ENCODE results near the gene PLK1.

- no peak for TF ChIP-seq CTCF (conservative IDR thresholded peaks at IDR 0.05; ENCODE audit: low read depth in 2 of 2)
- no peak for TF ChIP-seq EZH2phosphoT487 (IDR thresholded peaks at IDR 0.05; ENCODE audit: unreplicated experiment)
- no peak for TF ChIP-seq JUNB (IDR thresholded peaks at IDR 0.05; ENCODE audit: unreplicated experiment)
- no peak for TF ChIP-seq EZH2 (IDR thresholded peaks at IDR 0.05; ENCODE audit: low read depth, unreplicated experiment)
- TF ChIP-seq POLR2AphosphoS5 (IDR thresholded peaks at IDR 0.05; ENCODE audit: low read depth) = no peak
- TF ChIP-seq CREB1 (CRISPR knock-in tag; IDR thresholded peaks at IDR 0.05; ENCODE audit: low read depth) = no peak
- no peak for TF ChIP-seq NANOG (IDR thresholded peaks at IDR 0.05; ENCODE audit: borderline replicate concordance)
- TF ChIP-seq REST (IDR thresholded peaks at IDR 0.05; ENCODE audit: unreplicated experiment) = no peak
- TF ChIP-seq ZNF331 (CRISPR knock-in tag; IDR thresholded peaks at IDR 0.05; ENCODE audit: low read depth) = no peak
- no peak for TF ChIP-seq ETS1 (IDR thresholded peaks at IDR 0.05)
- no peak for TF ChIP-seq ZNF114 (CRISPR knock-in tag; IDR thresholded peaks at IDR 0.05)
- no peak for TF ChIP-seq STAT1 (IDR thresholded peaks at IDR 0.05; ENCODE audit: unreplicated experiment)
These were observed 10.9 kb downstream of the PLK1 start for GRCh38 chr16:23689442-23690187.
